ENCODE results near the gene KCNH3. TPM values are rescaled to one million over a fixed set of nuclear protein-coding genes. Genes with fewer than 3 reads are reported as not detected.
"Not testable (repeated sequence)": the region's sequence is repeated elsewhere in the genome, so short reads cannot be mapped to it uniquely, and the experiment has no call there.

Gene KCNH3
- total and polyA plus RNA-seq, 5 donors from 2014 or later = 1.1 to 2.1 (median 1.3) TPM

DNA sequence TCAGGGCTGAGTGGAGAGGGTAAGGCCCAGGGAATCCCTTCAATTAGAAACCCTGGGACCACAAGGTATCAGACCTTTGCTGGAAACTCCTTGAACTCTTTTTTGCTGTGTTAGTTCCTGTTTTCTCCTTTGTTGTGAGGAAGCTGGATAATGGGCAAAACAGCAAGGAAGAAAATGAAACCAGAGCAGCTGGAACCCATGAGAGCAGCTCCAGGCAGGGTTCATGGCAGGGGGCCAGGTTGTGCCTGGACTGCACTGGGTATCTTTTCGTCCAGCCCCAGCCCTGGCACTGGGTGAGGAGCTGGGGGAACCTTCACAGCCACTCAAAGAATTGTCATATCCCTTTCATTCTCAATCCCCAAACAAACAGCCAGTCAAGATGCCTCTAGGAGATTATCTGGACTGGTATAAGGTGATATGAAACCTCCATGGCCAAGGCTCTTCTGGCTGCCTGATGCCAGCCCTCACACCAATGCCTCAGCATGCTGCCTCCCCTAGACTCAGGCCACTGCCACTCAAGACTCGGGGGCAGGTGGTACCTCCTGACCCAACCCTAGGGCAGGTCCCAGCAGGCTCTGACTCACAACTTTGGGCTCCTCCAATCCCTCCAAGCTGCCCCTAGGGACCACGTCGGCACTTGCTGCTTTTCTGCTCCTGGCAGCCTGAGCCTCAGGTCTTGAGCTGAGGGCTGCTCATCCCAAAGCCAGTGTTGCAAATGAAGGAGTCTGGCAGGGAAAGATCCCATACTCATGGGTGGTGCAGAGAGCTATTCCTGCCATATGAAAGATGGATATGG, 50.1 kb downstream of the KCNH3 start:
- ATAC-seq (ENCODE audit: low read depth in 2 of 2) (no peak), DNase-seq (no peak)
- peak overlapping the region in 1 of 3 donors; percentile 20 for H3K27ac Mint-ChIP-seq
- H3K4me3 Mint-ChIP-seq = no peak overlapping the region
- no peaks in the 10 kb centered on the region for H3K27me3 ChIP-seq (ENCODE audit: control insufficient read depth, insufficient read depth, low read length)
- peaks cover 0 to 4% of the 10 kb centered on the region in 2 experiments for H3K9me3 ChIP-seq (ENCODE audit: control insufficient read depth in 2 of 2, low read length in 2 of 2)
- peaks cover 30% of the 10 kb centered on the region for H3K36me3 Mint-ChIP-seq
- H3K4me1 ChIP-seq (ENCODE audit: control insufficient read depth, insufficient read depth, low read length, poor library complexity, severe bottlenecking) = no peaks in the 10 kb centered on the region
- H3K4me3 ChIP-seq (ENCODE audit: low read depth, low read length) = no peak overlapping the region
- peaks cover 0 to 5% (median 0%) of the 10 kb centered on the region in 7 donors for H3K9me3 Mint-ChIP-seq
- no peak overlapping the region for H3K27ac ChIP-seq (ENCODE audit: insufficient read depth, low read length, poor library complexity, severe bottlenecking)
- H3K4me1 Mint-ChIP-seq = peaks cover 0 to 5% (median 2%) of the 10 kb centered on the region in 4 donors
- peaks cover 9% of the 10 kb centered on the region for H3K36me3 ChIP-seq (ENCODE audit: control insufficient read depth, insufficient read depth, low read length)
- H3K27me3 Mint-ChIP-seq = no peaks in the 10 kb centered on the region

DNA sequence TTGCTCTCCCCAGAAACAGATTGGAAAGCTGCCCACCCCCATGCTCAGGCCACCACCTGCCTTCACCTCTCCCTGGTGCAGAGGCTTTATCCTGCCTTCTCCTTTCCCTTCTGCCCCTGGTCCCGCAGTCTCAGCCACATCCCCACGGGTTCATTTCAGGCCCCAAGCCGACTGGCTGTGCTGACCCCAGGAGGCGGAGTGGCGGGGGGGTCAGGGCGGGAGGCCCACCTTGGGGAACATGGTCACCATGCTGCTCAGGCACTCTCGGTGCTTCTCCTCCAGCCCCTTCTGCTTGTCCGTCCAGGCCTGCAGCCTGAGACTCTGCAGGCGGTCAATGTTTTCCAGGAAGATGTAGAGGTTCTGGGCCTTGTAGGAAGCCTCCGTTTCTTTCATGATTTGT, 59.7 kb downstream of the KCNH3 start:
- Histone ChIP-seq H3K36me3 (ENCODE audit: control insufficient read depth, insufficient read depth, low read length) (no peaks in the 10 kb centered on the region), H3K9me3 (ENCODE audit: control insufficient read depth in 2 of 2, low read length in 2 of 2) (no peaks in the 10 kb centered on the region), H3K4me3 (ENCODE audit: low read depth, low read length) (no peak overlapping the region), H3K27me3 (ENCODE audit: control insufficient read depth, insufficient read depth, low read length) (no peaks in the 10 kb centered on the region), H3K4me1 (ENCODE audit: control insufficient read depth, insufficient read depth, low read length, poor library complexity, severe bottlenecking) (no peaks in the 10 kb centered on the region), H3K27ac (ENCODE audit: insufficient read depth, low read length, poor library complexity, severe bottlenecking) (no peak overlapping the region)
- H3K36me3 Mint-ChIP-seq = no peaks in the 10 kb centered on the region
- DNase-seq (no peak), ATAC-seq (ENCODE audit: low read depth in 2 of 2) (no peak)
- H3K9me3 Mint-ChIP-seq = peaks cover 0 to 1% (median 0%) of the 10 kb centered on the region in 7 donors
- H3K4me1 Mint-ChIP-seq = peaks cover 0 to 6% (median 2%) of the 10 kb centered on the region in 4 donors
- no peak overlapping the region for H3K4me3 Mint-ChIP-seq
- H3K27ac Mint-ChIP-seq = no peak overlapping the region
- no peaks in the 10 kb centered on the region for H3K27me3 Mint-ChIP-seq

DNA sequence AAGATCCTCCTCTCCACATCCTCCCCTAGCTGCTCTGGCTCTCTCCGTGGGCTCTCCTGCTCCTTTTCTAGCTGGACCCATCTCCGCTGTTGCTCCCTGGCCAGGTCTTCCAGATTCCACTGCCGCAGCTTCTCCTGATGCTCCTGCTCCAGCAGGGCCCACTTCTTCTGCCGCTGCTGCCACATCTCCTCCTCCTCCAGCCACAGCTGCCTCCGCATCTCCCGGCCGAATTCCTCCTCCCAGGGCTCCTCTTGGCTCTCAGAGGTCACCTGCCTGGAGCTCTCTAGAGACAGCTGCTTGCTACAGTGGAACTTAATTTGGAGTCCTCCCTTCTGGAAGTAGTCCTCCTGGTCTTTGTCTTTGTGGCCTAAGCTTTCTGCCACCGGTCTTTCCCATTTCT, 61.1 kb downstream of the KCNH3 start:
- ATAC-seq (ENCODE audit: low read depth in 2 of 2) (no peak), DNase-seq (no peak)
- no peak overlapping the region for H3K4me3 ChIP-seq (ENCODE audit: low read depth, low read length)
- Mint-ChIP-seq H3K4me1 (peaks cover 0 to 6% (median 4%) of the 10 kb centered on the region in 4 donors), H3K9me3 (peaks cover 0 to 1% (median 0%) of the 10 kb centered on the region in 7 donors), H3K27ac (no peak overlapping the region), H3K36me3 (no peaks in the 10 kb centered on the region), H3K27me3 (no peaks in the 10 kb centered on the region), H3K4me3 (no peak overlapping the region)
- H3K9me3 ChIP-seq (ENCODE audit: control insufficient read depth in 2 of 2, low read length in 2 of 2) = no peaks in the 10 kb centered on the region
- H3K4me1 ChIP-seq (ENCODE audit: control insufficient read depth, insufficient read depth, low read length, poor library complexity, severe bottlenecking) = no peaks in the 10 kb centered on the region
- no peak overlapping the region for H3K27ac ChIP-seq (ENCODE audit: insufficient read depth, low read length, poor library complexity, severe bottlenecking)
- no peaks in the 10 kb centered on the region for H3K36me3 ChIP-seq (ENCODE audit: control insufficient read depth, insufficient read depth, low read length)
- H3K27me3 ChIP-seq (ENCODE audit: control insufficient read depth, insufficient read depth, low read length) = no peaks in the 10 kb centered on the region

DNA sequence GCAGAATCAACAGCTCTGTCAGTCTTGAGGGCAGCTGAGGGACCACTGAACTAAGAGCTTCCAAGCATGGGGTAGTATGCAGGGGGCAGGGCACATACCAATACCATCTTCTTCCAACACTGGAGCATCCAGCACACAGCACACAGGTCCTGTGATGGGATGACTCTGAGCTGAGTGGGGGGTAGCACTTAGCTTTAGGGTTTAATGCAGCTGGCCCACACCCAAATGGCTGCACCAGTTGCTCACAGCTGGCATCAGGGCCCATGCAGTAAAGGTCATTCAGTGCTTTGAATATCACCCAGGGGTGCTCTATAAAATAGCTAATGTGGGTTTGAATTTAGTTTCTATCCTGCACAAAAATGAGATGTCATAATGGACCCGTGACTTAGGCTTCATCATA, 64.9 kb downstream of the KCNH3 start:
- Mint-ChIP-seq H3K4me1 (peaks cover 0 to 6% (median 2%) of the 10 kb centered on the region in 4 donors), H3K4me3 (no peak overlapping the region), H3K9me3 (no peaks in the 10 kb centered on the region), H3K36me3 (no peaks in the 10 kb centered on the region), H3K27ac (no peak overlapping the region), H3K27me3 (peaks cover 9% of the 10 kb centered on the region)
- Histone ChIP-seq H3K4me3 (ENCODE audit: low read depth, low read length) (no peak overlapping the region), H3K27ac (ENCODE audit: insufficient read depth, low read length, poor library complexity, severe bottlenecking) (no peak overlapping the region), H3K9me3 (ENCODE audit: control insufficient read depth in 2 of 2, low read length in 2 of 2) (no peaks in the 10 kb centered on the region), H3K27me3 (ENCODE audit: control insufficient read depth, insufficient read depth, low read length) (no peaks in the 10 kb centered on the region), H3K4me1 (ENCODE audit: control insufficient read depth, insufficient read depth, low read length, poor library complexity, severe bottlenecking) (no peaks in the 10 kb centered on the region), H3K36me3 (ENCODE audit: control insufficient read depth, insufficient read depth, low read length) (no peaks in the 10 kb centered on the region)
- DNase-seq (no peak), ATAC-seq (ENCODE audit: low read depth in 2 of 2) (no peak)

GRCh38 chr12:49604856-49605255, 66.0 kb downstream of the KCNH3 start:
- Mint-ChIP-seq H3K4me3 (no peak overlapping the region), H3K9me3 (peaks cover 0 to under 1% (median 0%) of the 10 kb centered on the region in 7 donors), H3K27ac (no peak overlapping the region), H3K27me3 (peaks cover 12% of the 10 kb centered on the region), H3K36me3 (no peaks in the 10 kb centered on the region), H3K4me1 (peaks cover 0 to 6% (median 2%) of the 10 kb centered on the region in 4 donors)
- ATAC-seq (ENCODE audit: low read depth in 2 of 2) (no peak), DNase-seq (no peak)
- no peaks in the 10 kb centered on the region for H3K27me3 ChIP-seq (ENCODE audit: control insufficient read depth, insufficient read depth, low read length)
- no peaks in the 10 kb centered on the region for H3K36me3 ChIP-seq (ENCODE audit: control insufficient read depth, insufficient read depth, low read length)
- H3K9me3 ChIP-seq (ENCODE audit: control insufficient read depth in 2 of 2, low read length in 2 of 2) = no peaks in the 10 kb centered on the region
- H3K4me1 ChIP-seq (ENCODE audit: control insufficient read depth, insufficient read depth, low read length, poor library complexity, severe bottlenecking) = no peaks in the 10 kb centered on the region
- H3K27ac ChIP-seq (ENCODE audit: insufficient read depth, low read length, poor library complexity, severe bottlenecking) = no peak overlapping the region
- H3K4me3 ChIP-seq (ENCODE audit: low read depth, low read length) = no peak overlapping the region

GRCh38 chr12:49605539-49605938, 66.7 kb downstream of the KCNH3 start, which contains the start of gene FAM186B:
FAM186B (minus strand) TSS chr12:49605639; CDS start chr12:49605477, 162 bp downstream.
- H3K9me3 ChIP-seq (ENCODE audit: control insufficient read depth in 2 of 2, low read length in 2 of 2); H3K4me1 Mint-ChIP-seq; ATAC-seq (ENCODE audit: low read depth in 2 of 2); H3K27me3 ChIP-seq (ENCODE audit: control insufficient read depth, insufficient read depth, low read length); DNase-seq; H3K36me3 Mint-ChIP-seq; H3K4me3 ChIP-seq (ENCODE audit: low read depth, low read length); H3K27ac ChIP-seq (ENCODE audit: insufficient read depth, low read length, poor library complexity, severe bottlenecking); H3K27ac Mint-ChIP-seq; H3K9me3 Mint-ChIP-seq; H3K4me3 Mint-ChIP-seq; H3K4me1 ChIP-seq (ENCODE audit: control insufficient read depth, insufficient read depth, low read length, poor library complexity, severe bottlenecking); H3K36me3 ChIP-seq (ENCODE audit: control insufficient read depth, insufficient read depth, low read length): not testable (repeated sequence)
- H3K27me3 Mint-ChIP-seq = peaks cover 19% of the 10 kb centered on the region

Other genes with a start within 250 kb of the KCNH3 start
- gene PRPH, start 243.9 kb upstream of the KCNH3 start, total RNA-seq = not detected
- gene PRPH, start 243.9 kb upstream of the KCNH3 start, polyA plus RNA-seq = under 1 TPM in 1 of 4 donors, not detected in 3; 0.24 TPM
- 2.0 TPM for gene TROAP, start 215.8 kb upstream of the KCNH3 start, total RNA-seq
- 1 to 10 TPM; 2.8 to 8.8 (median 4.9) TPM for gene TROAP, start 215.8 kb upstream of the KCNH3 start, polyA plus RNA-seq
- gene C1QL4, start 201.8 kb upstream of the KCNH3 start, total RNA-seq = not detected
- not detected for gene C1QL4, start 201.8 kb upstream of the KCNH3 start, polyA plus RNA-seq
- not detected for gene DNAJC22, start 192.1 kb upstream of the KCNH3 start, total RNA-seq
- not detected for gene DNAJC22, start 192.1 kb upstream of the KCNH3 start, polyA plus RNA-seq
- 5.5 TPM for gene SPATS2, start 171.6 kb upstream of the KCNH3 start, total RNA-seq
- 1 to 10 TPM; 2.4 to 4.8 (median 3.6) TPM for gene SPATS2, start 171.6 kb upstream of the KCNH3 start, polyA plus RNA-seq
- gene MCRS1, start 29.1 kb downstream of the KCNH3 start, total RNA-seq = 72.8 TPM
- gene MCRS1, start 29.1 kb downstream of the KCNH3 start, polyA plus RNA-seq = 10 to 100 TPM; 62.8 to 81.0 (median 67.8) TPM
- gene FAM186B, start 66.6 kb downstream of the KCNH3 start, total RNA-seq = not detected
- gene FAM186B, start 66.6 kb downstream of the KCNH3 start, polyA plus RNA-seq = under 1 TPM in 1 of 4 donors, not detected in 3; 0.14 TPM
- 6.3 TPM for gene PRPF40B, start 84.5 kb downstream of the KCNH3 start, total RNA-seq
- gene PRPF40B, start 84.5 kb downstream of the KCNH3 start, polyA plus RNA-seq = 1 to 10 TPM in 3 of 4 donors, under 1 TPM in 1; 0.78 to 3.2 (median 1.7) TPM
- 21.4 TPM for gene FMNL3, start 168.4 kb downstream of the KCNH3 start, total RNA-seq
- gene FMNL3, start 168.4 kb downstream of the KCNH3 start, polyA plus RNA-seq = 1 to 10 TPM; 3.8 to 9.0 (median 5.0) TPM
- 376 TPM for gene TMBIM6, start 202.5 kb downstream of the KCNH3 start, total RNA-seq
- 1,000 to 10,000 TPM; 1,002 to 1,224 (median 1,189) TPM for gene TMBIM6, start 202.5 kb downstream of the KCNH3 start, polyA plus RNA-seq